ENCODE results near the gene KMT5C. TPM values are rescaled to one million over a fixed set of nuclear protein-coding genes. Genes with fewer than 3 reads are reported as not detected.

The KMT5C gene
- total RNA-seq, 2 experiments from 2014 or later: 22.8 to 36.1 TPM

DNA sequence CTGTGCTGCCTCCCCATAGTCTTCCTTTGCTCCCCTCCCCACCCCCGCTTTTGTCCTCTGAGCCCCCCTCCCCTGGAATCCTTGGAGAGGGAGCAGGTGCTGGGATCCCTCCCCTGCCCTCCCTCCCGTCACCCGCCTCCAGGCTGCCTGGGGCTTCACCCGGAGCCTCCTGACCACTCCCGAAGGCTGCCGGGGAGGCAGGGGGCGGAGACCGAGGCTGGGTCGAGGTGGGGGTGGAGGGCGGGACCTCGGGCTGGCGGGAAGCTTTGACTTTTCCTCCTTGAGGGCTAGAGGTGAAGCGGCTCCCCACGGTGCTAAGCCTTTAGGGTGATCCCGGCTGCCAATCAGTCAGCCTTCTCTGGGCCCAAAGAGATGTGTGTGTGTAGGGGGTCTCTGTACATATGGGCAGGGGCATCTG is 1.5 kb downstream of the KMT5C start:
- intact Hi-C loops (cut with micrococcal nuclease; ENCODE audit: unreplicated experiment): loop anchor here (1.0 kb wide), 1 partner anchor 82 kb away; the partner anchor contains the start of gene PPP6R1
- H3K27ac ChIP-seq (ENCODE audit: low read depth, low read length, poor library complexity, severe bottlenecking): no peak overlapping the region
- POLR2A ChIA-PET: interaction anchor here (0.6 kb wide), 1 partner anchor 12 kb away, joined by 5 read pairs; no protein-coding TSS in a partner anchor

DNA sequence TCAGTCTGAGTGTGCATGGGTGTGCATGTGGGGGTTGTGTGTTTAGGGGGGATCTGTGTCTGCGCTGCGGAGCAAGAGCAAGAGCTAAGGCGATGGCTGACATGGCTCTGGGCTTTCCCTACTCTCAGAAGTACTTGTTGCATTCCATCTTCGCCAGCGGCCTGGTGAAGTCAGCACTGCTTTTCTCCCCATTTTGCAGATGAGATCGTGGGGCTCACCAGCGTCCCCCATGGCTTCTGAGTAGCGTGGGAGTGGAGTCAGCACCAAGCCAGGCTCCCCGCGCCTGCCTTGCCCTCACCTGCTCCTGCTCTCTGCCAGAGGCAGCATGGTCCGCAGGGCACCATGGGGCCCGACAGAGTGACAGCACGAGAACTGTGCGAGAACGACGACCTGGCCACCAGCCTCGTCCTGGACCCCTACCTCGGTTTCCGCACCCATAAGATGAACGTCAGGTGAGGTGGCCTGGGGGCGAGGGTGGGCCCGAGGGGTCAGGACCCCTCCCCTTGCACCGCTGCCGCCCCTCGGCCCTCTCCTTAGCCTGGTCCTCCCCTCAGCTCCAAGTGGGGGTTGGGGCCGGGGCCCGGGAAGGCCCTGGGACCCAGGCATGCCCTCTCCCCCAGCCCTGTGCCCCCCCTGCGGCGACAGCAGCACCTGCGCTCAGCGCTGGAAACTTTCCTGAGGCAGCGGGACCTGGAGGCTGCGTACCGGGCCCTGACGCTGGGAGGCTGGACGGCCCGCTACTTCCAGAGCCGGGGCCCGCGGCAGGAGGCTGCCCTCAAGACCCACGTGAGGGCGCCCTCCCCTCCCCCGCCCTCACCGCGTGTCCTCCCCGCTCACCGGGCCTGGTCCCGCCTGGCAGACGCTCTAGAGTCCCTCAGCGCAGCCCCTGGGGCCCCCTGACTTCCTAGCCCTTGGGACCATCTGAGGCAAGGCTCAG is 2.2 kb downstream of the KMT5C start:
- Histone ChIP-seq H3K9me2 (ENCODE audit: insufficient read depth, low read length) (no peaks in the 10 kb centered on the region), H3K79me2 (ENCODE audit: insufficient read depth, low read depth, low read length) (no peaks in the 10 kb centered on the region), H3K4me3 (ENCODE audit: low read depth, low read length, poor library complexity, severe bottlenecking) (peak overlapping the region; percentile 89), H4K20me1 (ENCODE audit: insufficient read depth, low read length) (no peaks in the 10 kb centered on the region), H3K9me3 (ENCODE audit: low read length) (no peaks in the 10 kb centered on the region), H3K4me2 (ENCODE audit: low read length) (peak overlapping the region; percentile 99), H3K27ac (ENCODE audit: low read depth, low read length, poor library complexity, severe bottlenecking) (no peak overlapping the region), H2AFZ (ENCODE audit: low read length) (no peak overlapping the region), H3K36me3 (ENCODE audit: insufficient read depth, low read length) (no peaks in the 10 kb centered on the region), H3K4me1 (ENCODE audit: insufficient read depth, low read length, poor library complexity, severe bottlenecking) (peaks cover 28% of the 10 kb centered on the region)
- intact Hi-C loops (cut with micrococcal nuclease; ENCODE audit: unreplicated experiment): loop anchor here (1.0 kb wide), 1 partner anchor 83 kb away; the partner anchor contains the start of gene PPP6R1
- TF ChIP-seq, protein P1, sequence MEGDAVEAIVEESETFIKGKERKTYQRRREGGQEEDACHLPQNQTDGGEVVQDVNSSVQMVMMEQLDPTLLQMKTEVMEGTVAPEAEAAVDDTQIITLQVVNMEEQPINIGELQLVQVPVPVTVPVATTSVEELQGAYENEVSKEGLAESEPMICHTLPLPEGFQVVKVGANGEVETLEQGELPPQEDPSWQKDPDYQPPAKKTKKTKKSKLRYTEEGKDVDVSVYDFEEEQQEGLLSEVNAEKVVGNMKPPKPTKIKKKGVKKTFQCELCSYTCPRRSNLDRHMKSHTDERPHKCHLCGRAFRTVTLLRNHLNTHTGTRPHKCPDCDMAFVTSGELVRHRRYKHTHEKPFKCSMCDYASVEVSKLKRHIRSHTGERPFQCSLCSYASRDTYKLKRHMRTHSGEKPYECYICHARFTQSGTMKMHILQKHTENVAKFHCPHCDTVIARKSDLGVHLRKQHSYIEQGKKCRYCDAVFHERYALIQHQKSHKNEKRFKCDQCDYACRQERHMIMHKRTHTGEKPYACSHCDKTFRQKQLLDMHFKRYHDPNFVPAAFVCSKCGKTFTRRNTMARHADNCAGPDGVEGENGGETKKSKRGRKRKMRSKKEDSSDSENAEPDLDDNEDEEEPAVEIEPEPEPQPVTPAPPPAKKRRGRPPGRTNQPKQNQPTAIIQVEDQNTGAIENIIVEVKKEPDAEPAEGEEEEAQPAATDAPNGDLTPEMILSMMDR (conservative IDR thresholded peaks at IDR 0.05; ENCODE audit: low read length): no peak
- TF ChIP-seq EZH2phosphoT487 (IDR thresholded peaks at IDR 0.05; ENCODE audit: borderline replicate concordance, low read depth, low read length): no peak
- no TSS peak for BruUV-seq (replicated peaks)
- DNase-seq (ENCODE audit: low spot score): no peak
- POLR2A ChIA-PET: no interaction called here
- CTCF ChIA-PET (ENCODE audit: unreplicated experiment): no interaction called here

More for the DNA sequence above, 1.5 kb downstream of the KMT5C start:
- no peak for TF ChIP-seq EZH2phosphoT487 (IDR thresholded peaks at IDR 0.05; ENCODE audit: borderline replicate concordance, low read depth, low read length)
- TF ChIP-seq, protein P1 (conservative IDR thresholded peaks at IDR 0.05; ENCODE audit: low read length): no peak
- no peaks in the 10 kb centered on the region for H4K20me1 ChIP-seq (ENCODE audit: insufficient read depth, low read length)
- H2AFZ ChIP-seq (ENCODE audit: low read length): no peak overlapping the region
- H3K36me3 ChIP-seq (ENCODE audit: insufficient read depth, low read length): no peaks in the 10 kb centered on the region
- peaks cover 28% of the 10 kb centered on the region for H3K4me1 ChIP-seq (ENCODE audit: insufficient read depth, low read length, poor library complexity, severe bottlenecking)
- no TSS peak for BruUV-seq (replicated peaks)
- H3K9me2 ChIP-seq (ENCODE audit: insufficient read depth, low read length): no peaks in the 10 kb centered on the region
- peak; percentile 55 for DNase-seq (ENCODE audit: low spot score)
- H3K4me2 ChIP-seq (ENCODE audit: low read length): peak overlapping the region; percentile 99
- peak overlapping the region; percentile 89 for H3K4me3 ChIP-seq (ENCODE audit: low read depth, low read length, poor library complexity, severe bottlenecking)
- CTCF ChIA-PET (ENCODE audit: unreplicated experiment): no interaction called here
- H3K9me3 ChIP-seq (ENCODE audit: low read length): no peaks in the 10 kb centered on the region
- H3K79me2 ChIP-seq (ENCODE audit: insufficient read depth, low read depth, low read length): no peaks in the 10 kb centered on the region

DNA sequence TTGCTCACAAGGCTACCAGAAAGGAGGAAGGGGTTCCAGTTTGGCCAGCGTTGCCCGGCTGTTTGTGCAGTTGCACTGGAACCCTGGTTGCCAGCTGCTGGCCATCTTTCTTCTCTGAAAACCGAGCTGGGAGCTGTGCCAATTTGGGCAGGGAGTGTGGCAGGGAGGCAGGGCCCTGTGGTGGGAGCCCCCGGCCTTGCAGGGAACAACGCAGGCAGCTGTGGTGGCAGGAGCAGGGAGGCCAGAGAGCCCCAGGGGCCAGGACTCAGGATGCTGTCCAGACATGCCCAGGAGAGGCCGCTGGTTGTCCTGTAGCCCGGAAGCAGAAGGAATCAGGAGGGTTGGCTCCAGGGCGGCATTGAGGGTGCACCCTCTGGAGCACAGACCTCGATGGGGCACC is 4.8 kb downstream of the KMT5C start:
- H3K4me3 ChIP-seq (ENCODE audit: low read depth, low read length, poor library complexity, severe bottlenecking): no peak overlapping the region
- peaks cover 18% of the 10 kb centered on the region for H3K4me1 ChIP-seq (ENCODE audit: insufficient read depth, low read length, poor library complexity, severe bottlenecking)
- DNase-seq (ENCODE audit: low spot score): no peak
- no peak overlapping the region for H3K4me2 ChIP-seq (ENCODE audit: low read length)
- POLR2A ChIA-PET: interaction anchor here (0.7 kb wide), 1 partner anchor 42 kb away, joined by 3 read pairs; no protein-coding TSS in a partner anchor
- intact Hi-C loops (cut with micrococcal nuclease; ENCODE audit: unreplicated experiment): no loop called here
- no peaks in the 10 kb centered on the region for H3K9me3 ChIP-seq (ENCODE audit: low read length)
- no peaks in the 10 kb centered on the region for H3K79me2 ChIP-seq (ENCODE audit: insufficient read depth, low read depth, low read length)
- TF ChIP-seq, protein P1 (conservative IDR thresholded peaks at IDR 0.05; ENCODE audit: low read length): no peak
- TF ChIP-seq EZH2phosphoT487 (IDR thresholded peaks at IDR 0.05; ENCODE audit: borderline replicate concordance, low read depth, low read length): no peak
- BruUV-seq (replicated peaks): no TSS peak
- H2AFZ ChIP-seq (ENCODE audit: low read length): no peak overlapping the region
- CTCF ChIA-PET (ENCODE audit: unreplicated experiment): no interaction called here
- H3K36me3 ChIP-seq (ENCODE audit: insufficient read depth, low read length): no peaks in the 10 kb centered on the region
- no peak overlapping the region for H3K27ac ChIP-seq (ENCODE audit: low read depth, low read length, poor library complexity, severe bottlenecking)
- no peaks in the 10 kb centered on the region for H3K9me2 ChIP-seq (ENCODE audit: insufficient read depth, low read length)
- no peaks in the 10 kb centered on the region for H4K20me1 ChIP-seq (ENCODE audit: insufficient read depth, low read length)

All from OCI-LY7 (cell line).